Gastroesophageal sphincter (tissue), 4 donors: ENCODE results near the gene RFPL3. TPM values are rescaled to one million over a fixed set of nuclear protein-coding genes. Genes with fewer than 3 reads are reported as not detected.

Source experiments
- ATAC-seq: fragments of 150-250 bp; one replicate; pipeline ENCODE4 v1.9.1; 2016; ENCODE audit warnings: mild to moderate bottlenecking, moderate library complexity
- H3K27ac ChIP-seq, 4 donors: fragments of 200-600 bp; sonication (generic) in 3 of 4; 1 replicate in 3 of 4; 2 replicates in 1 of 4; pipeline ENCODE4 v1.5.1; 2016 to 2019
- H3K27me3 ChIP-seq: fragments of 200-600 bp; sonication (generic); one replicate; pipeline ENCODE4 v1.5.1; 2019
- H3K36me3 ChIP-seq, 2 donors: fragments of 200-600 bp; sonication (generic); one replicate each; pipeline ENCODE4 v1.5.1; 2019; ENCODE audit warnings: control low read depth in 1 of 2
- H3K4me1 ChIP-seq, 3 donors: fragments of 200-600 bp; sonication (generic); 1 replicate in 2 of 3; 2 replicates in 1 of 3; pipeline ENCODE4 v1.5.1; 2016 to 2019; ENCODE audit warnings: control low read depth in 2 of 3
- H3K4me3 ChIP-seq, 2 donors: fragments of 200-600 bp; sonication (generic); one replicate each; pipeline ENCODE4 v1.5.1; 2019; ENCODE audit warnings: mild to moderate bottlenecking in 1 of 2, moderate library complexity in 1 of 2
- H3K9me3 ChIP-seq, 3 donors: fragments of 200-600 bp; sonication (generic); one replicate each; pipeline ENCODE4 v1.5.1; 2017 to 2019; ENCODE audit warnings: control low read depth in 2 of 3
- CTCF ChIP-seq, 4 experiments: fragments of 200-600 bp in 2 of 4; fragments of 450-650 bp in 2 of 4; sonication (generic) in 1 of 4; IDR thresholded peaks; one replicate each; pipeline ENCODE4 v1.5.1; 2017 to 2019; ENCODE audit warnings: antibody characterized with exemption in 4 of 4, mild to moderate bottlenecking in 2 of 4, moderate library complexity in 2 of 4
- EP300 ChIP-seq: sonication (generic); formaldehyde crosslinking; IDR thresholded peaks from one replicate; pipeline ENCODE4 v1.6.1; 2017; ENCODE audit warnings: antibody characterized with exemption, mild to moderate bottlenecking
- POLR2A ChIP-seq, 2 donors: fragments of 450-650 bp; IDR thresholded peaks; one replicate each; pipeline ENCODE4 v1.6.1; 2017; ENCODE audit warnings: antibody characterized with exemption in 2 of 2, mild to moderate bottlenecking in 2 of 2, moderate library complexity in 1 of 2
- POLR2AphosphoS5 ChIP-seq: sonication (generic); formaldehyde crosslinking; IDR thresholded peaks from one replicate; pipeline ENCODE4 v1.6.1; 2017; ENCODE audit warnings: antibody characterized with exemption
- WGBS, 2 donors: methylation state at CpG; one replicate each; pipeline ENCODE4 v1.1.5; 2018; ENCODE audit warnings: low coverage in 1 of 2; 5-methylcytosine and 5-hydroxymethylcytosine counted together
- total RNA-seq, 4 donors: library from RNA; depleted of rRNA; stranded (reverse); fragments of >200 nt; gene quantifications; one replicate each; pipeline ENCODE4 v1.1.0, GENCODE V29; 2016

RFPL3 gene
- total RNA-seq, 4 donors from 2014 or later = not detected

- Histone ChIP-seq H3K9me3 (peaks cover 0 to 9% (median 0%) of the 10 kb centered on the region in 3 donors), H3K27me3 (peaks cover 26% of the 10 kb centered on the region), H3K4me3 (no peak overlapping the region), H3K36me3 (no peaks in the 10 kb centered on the region), H3K4me1 (no peaks in the 10 kb centered on the region), H3K27ac (no peak overlapping the region)
- TF ChIP-seq POLR2AphosphoS5 (no peak), CTCF (IDR thresholded peaks at IDR 0.05) (no peak), EP300 (no peak), POLR2A (IDR thresholded peaks at IDR 0.05) (no peak)
- 60% methylated on average over 1 of the region's 8 CpGs; no CpG with 5 or more reads in 1 of the 2 donors for WGBS, 2 donors
- ATAC-seq = no peak
Observed at GRCh38 chr22:32328306-32329201, 29.1 kb upstream of the RFPL3 start.

- TF ChIP-seq POLR2A (IDR thresholded peaks at IDR 0.05) (no peak), EP300 (no peak), CTCF (IDR thresholded peaks at IDR 0.05) (no peak), POLR2AphosphoS5 (no peak)
- Histone ChIP-seq H3K27me3 (peaks cover 31% of the 10 kb centered on the region), H3K27ac (no peak overlapping the region), H3K36me3 (no peaks in the 10 kb centered on the region), H3K4me3 (no peak overlapping the region), H3K4me1 (no peaks in the 10 kb centered on the region), H3K9me3 (peaks cover 0 to 9% (median 0%) of the 10 kb centered on the region in 3 donors)
- ATAC-seq = no peak
- 79 to 80% methylated on average over 5 to 6 of the region's 8 CpGs for WGBS, 2 donors
Observed at GRCh38 chr22:32329202-32329645, 28.4 kb upstream of the RFPL3 start.

GRCh38 chr22:32331236-32331917, 26.3 kb upstream of the RFPL3 start:
- no peak for TF ChIP-seq CTCF (IDR thresholded peaks at IDR 0.05)
- TF ChIP-seq POLR2AphosphoS5 = no peak
- TF ChIP-seq POLR2A (IDR thresholded peaks at IDR 0.05) = no peak
- no peak for ATAC-seq

GRCh38 chr22:32331918-32332725, 25.5 kb upstream of the RFPL3 start:
- peaks cover 35% of the 10 kb centered on the region for H3K27me3 ChIP-seq
- peaks cover 0 to 5% (median 0%) of the 10 kb centered on the region in 3 donors for H3K4me1 ChIP-seq
- TF ChIP-seq POLR2A (IDR thresholded peaks at IDR 0.05) (no peak), POLR2AphosphoS5 (no peak), CTCF (IDR thresholded peaks at IDR 0.05) (no peak), EP300 (no peak)
- H3K4me3 ChIP-seq = no peak overlapping the region
- no peak overlapping the region for H3K27ac ChIP-seq
- 50 to 71% methylated on average over 4 to 8 of the region's 15 CpGs for WGBS, 2 donors
- H3K9me3 ChIP-seq = peaks cover 0 to 9% (median 0%) of the 10 kb centered on the region in 3 donors
- no peaks in the 10 kb centered on the region for H3K36me3 ChIP-seq
- no peak for ATAC-seq

More at GRCh38 chr22:32331236-32331917, 26.3 kb upstream of the RFPL3 start:
- Histone ChIP-seq H3K4me3 (no peak overlapping the region), H3K27ac (no peak overlapping the region), H3K4me1 (no peaks in the 10 kb centered on the region), H3K9me3 (peaks cover 0 to 9% (median 0%) of the 10 kb centered on the region in 3 donors), H3K36me3 (no peaks in the 10 kb centered on the region), H3K27me3 (peaks cover 35% of the 10 kb centered on the region)
- 82 to 86% methylated on average over 13 to 22 of the region's 28 CpGs for WGBS, 2 donors
